Measurements from ENCODE around the gene FSTL3. TPM values are rescaled to one million over a fixed set of nuclear protein-coding genes. Genes with fewer than 3 reads are reported as not detected.
A peak's percentile ranks its signal among the peaks of the same experiment; 100 is the strongest.
"Not testable (repeated sequence)": the region's sequence is repeated elsewhere in the genome, so short reads cannot be mapped to it uniquely, and the experiment has no call there.

The FSTL3 gene
- total RNA-seq, 1 donor from 2014 or later: 47.8 TPM

- no peak for DNase-seq
Observed at GRCh38 chr19:711254-711653, 35.1 kb downstream of the FSTL3 start.

DNA sequence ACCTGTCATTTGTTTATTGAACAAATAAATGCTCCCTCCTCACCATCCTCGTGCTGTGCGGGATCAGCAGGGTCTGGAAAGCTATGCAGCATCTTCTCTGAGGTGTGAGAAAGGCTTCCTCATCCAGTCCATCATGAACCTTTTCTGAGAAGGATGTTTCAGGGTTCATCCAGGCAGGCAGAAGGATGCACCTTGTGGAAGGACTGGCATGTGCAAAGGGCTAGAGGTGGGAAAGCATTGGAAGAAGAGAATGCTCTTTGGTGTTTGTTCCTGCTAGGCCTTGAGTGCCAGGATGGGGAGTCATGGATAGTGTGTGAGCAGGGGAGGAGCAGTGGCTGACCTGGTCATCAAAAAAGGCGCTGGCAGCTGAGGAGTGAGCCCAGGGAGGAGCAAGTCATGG is 39.2 kb downstream of the FSTL3 start:
- no peak for DNase-seq

DNA sequence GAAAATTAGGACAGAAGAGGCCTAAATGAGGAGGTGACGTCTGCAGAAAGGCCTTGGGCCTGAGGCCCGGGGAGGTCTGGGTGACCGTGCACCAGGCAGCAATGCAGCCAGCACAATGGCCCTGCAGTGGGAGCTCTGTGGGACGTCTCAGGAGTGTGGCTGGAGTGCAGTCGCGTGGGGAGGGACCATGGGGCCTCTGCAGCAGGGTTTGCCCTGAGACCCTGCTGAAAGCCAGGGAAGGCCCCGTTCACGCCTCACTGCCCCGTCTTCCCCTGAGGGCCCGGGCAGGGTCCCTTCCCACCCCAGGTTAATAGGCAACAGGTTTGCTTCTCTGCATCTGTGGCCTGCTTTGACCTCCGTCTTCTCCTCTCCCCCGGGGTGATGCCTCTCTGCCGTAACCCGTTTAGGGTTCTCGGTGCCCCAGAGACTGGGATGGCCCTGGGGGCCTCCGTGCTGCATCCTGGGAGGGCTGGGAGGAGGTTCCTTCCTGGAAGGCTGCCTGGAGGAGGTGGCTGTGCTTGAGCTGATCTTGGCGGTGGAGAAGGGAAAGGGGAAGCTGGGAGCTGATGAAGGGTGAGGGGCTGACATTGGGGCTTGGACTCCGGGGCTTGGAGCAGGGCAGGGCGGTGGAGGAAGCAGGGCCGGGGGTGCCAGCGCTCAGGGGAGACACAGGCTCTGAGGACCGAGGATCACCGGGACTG is 42.2 kb downstream of the FSTL3 start:
- DNase-seq: no peak

GRCh38 chr19:718991-719512 is 42.9 kb downstream of the FSTL3 start:
- peak; percentile 60 for DNase-seq

GRCh38 chr19:719636-720344 is 43.6 kb downstream of the FSTL3 start:
- peak; percentile 60 for DNase-seq

DNA sequence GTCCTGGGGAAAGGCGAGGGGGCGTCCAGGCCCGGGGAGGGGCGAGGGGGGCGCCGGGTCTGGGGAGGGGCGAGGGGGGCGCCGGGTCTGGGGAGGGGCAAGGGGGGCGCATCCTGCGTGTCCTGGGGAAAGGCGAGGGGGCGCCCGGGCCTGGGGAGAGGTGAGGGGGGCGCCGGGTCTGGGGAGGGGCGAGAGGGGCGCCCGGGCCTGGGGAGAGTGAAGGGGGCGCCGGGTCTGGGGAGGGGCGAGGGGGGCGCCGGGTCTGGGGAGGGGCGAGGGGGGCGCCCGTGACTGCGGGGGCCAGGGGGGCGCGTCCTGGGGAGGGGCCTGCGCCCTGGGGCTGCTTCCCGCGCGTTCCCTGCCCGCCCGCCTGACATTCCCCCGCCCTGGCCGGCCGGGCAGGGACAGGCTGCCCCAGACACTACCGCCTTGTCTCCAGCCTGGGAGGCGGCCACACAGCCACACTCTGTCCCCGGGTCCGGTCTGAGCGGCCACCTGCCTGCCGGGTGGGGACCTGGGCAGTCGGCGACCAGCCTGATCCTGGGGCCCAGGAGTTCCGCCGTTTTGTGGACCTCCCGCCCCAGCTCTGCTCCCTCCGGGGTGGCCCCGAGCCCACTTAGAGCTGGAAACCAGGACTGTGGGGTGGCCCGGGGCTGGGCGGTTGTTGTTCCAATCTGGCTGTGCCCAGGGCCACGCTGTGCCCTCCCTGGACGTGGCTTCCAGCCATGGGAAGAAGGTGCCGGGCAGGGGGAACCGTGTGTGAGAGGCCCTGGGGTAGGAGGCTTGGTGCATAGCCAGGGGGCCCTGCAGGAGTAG is 44.4 kb downstream of the FSTL3 start:
- peak; percentile 37 for DNase-seq

DNA sequence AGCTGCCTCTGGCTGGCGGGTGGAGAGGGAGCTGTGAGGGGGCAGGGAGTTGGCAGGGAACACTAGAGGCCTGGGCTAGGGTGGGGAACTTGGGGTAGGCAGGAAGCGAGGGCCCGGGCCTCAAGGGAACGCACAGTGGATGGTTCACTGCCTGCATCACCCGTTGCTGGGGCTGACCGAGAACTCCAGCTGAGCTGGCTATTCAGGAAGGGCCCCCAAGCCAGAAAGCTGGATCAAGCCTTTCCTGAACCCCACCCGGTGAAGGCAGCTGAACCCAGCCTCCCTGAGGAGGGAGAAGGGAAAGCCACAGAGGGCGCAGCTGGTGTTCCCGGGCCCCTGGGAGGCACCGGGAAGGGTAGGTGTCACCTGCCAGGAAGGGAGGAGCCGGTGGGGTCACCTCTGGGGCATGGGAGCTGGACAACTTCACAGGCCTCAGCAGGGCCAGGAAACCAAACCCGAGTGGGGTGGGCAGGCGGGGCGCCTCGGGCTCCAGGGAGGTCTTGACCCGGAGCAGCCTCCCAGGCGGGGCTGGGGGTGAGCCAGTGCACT is 46.4 kb downstream of the FSTL3 start:
- DNase-seq: no peak

DNA sequence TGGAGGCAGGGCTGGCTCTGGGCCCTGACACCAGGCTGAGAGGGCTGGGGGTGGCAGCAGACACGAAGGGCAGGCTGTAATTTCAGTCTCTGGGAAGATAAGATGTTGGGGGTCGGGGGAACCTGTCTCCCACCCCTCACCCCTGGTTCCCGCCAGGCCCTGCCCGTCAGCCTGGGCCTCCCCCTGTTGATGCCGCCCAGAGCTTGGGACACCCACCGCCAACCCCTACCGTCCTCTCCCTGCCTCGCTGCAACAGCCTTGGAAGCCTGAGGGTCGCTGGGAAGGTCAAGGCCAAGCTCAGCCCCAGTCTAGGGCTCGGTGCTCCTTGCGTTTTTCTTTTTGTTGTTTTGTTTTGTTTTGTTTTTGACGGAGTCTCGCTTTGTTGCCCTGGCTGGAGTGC is 47.1 kb downstream of the FSTL3 start:
- DNase-seq: no peak

DNA sequence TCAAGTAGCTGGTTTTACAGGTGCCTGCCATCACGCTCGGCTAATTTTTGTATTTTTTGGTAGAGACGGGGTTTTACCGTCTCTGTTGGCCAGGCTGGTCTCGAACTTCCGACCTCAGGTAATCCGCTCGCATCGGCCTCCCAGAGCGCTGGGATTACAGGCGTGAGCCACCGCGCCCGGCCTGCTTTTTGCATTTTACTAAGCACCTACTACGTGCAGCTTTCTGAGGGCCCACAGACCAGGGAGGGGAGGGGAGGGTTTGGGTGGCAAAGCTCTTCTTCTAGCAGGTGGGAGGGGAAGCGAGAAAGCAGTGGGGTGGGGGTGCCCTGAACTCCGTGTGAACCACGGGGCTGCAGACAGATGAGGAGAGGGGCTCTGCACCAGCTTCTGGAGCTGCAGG is 47.5 kb downstream of the FSTL3 start:
- no peak for DNase-seq

DNA sequence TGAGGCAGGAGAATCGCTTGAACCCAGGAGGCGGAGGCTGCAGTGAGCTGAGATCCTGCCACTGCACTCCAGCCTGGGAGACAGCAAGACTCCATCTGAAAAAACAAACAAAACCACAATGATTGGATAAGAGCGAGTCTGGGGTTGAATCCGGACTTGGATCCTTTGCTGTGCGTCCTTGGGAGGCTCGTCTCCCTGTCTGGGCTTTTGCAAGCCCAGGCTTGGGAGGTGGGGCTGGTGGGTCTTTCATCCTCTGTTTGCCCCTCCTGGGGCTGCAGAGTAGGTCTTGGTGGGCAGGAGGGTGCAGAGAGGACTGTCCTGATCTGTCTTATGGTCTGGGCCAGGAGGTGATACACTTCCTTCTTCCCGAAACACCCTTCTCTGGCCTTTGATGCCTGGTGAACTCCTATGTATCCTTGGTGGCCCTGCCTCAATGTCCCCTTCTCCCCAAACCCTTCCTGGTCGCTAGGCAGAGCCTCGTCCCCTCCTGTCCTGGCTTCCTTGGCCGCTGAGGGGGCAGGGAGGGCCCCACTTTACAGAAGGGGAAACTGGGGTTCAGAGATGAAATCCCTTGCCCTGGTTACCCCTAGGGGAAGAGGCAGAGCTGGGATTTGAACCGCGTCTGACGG is 49.4 kb downstream of the FSTL3 start:
- no peak for DNase-seq

DNA sequence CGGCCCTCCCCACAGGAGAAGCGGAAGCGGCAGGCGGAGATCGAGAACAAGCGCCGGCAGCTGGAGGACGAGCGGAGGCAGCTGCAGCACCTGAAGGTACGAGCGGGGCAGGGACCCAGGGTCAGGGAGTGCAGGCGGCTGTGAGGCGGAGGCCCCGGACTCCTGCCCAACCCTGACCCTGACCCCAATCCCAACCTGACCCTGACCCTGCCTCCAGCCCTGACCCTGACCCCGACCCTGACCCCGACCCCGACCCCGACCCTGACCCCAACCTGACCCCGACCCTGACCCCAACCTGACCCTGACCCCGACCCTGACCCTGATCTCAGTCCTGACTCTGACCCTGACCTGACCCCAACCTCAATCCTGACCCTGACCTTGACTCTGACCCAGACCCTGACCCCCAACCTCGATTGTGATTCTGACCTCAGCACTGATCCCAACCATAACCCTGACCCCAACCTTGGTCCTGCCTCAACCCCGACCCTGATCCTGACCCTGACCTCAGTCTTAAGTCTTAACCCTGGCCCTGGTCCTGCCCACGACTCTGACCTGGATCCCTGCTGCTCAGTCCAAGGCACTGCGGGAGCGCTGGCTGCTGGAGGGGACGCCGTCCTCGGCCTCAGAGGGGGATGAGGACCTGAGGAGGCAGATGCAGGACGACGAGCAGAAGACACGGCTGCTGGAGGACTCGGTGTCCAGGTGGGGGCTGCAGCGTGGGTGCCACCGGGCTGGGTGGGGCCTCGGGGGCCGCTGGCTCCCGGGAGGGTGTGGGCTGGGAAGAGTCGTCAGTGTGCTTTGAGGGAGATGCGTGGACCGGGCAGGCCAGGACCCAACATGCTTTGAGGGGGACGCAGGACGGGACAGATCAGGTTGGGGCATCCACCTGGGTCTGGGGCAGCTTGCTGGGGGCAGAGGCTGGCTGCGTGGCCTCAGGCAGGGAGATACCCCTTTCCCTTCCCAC is 51.1 kb downstream of the FSTL3 start:
- no peak for DNase-seq

DNA sequence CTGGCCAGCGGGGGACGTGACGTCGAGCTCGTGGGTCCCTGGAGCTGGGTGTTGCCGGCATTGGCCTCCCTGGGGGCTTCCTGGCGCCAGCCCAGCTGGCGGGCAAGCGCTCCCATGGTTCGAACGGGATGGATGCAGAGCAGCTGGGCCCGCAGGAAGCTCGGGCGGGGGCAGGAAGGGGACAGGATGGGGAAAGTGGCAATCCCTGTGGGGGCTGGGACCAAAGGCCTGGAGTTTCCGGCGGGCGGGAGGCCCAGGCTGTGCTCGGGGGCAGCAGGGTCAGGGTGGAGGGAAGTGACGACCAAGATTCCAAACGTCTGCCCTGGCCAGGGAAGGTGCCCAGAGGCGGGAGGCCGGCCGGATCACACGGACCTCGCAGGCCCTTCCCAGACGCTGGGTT is 51.8 kb downstream of the FSTL3 start:
- peak; percentile 62 for DNase-seq

DNA sequence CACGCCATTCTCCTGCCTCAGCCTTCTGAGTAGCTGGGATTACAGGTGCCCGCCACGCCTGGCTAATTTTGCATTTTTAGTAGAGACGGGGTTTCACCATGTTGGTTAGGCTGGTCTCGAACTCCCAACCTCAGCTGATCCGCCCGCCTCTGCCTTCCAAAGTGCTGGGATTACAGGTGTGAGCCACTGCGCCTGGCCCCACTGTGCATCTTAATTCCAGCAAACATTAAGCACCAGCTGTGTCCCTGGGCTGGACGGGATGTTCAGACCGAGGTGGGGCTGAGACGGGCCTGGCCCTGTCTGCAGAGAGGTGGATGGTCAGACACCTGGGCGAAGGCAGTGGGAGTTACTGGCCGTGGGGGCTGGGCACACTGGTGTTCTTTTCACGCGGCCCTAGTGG is 53.4 kb downstream of the FSTL3 start:
- not testable (repeated sequence) for DNase-seq

DNA sequence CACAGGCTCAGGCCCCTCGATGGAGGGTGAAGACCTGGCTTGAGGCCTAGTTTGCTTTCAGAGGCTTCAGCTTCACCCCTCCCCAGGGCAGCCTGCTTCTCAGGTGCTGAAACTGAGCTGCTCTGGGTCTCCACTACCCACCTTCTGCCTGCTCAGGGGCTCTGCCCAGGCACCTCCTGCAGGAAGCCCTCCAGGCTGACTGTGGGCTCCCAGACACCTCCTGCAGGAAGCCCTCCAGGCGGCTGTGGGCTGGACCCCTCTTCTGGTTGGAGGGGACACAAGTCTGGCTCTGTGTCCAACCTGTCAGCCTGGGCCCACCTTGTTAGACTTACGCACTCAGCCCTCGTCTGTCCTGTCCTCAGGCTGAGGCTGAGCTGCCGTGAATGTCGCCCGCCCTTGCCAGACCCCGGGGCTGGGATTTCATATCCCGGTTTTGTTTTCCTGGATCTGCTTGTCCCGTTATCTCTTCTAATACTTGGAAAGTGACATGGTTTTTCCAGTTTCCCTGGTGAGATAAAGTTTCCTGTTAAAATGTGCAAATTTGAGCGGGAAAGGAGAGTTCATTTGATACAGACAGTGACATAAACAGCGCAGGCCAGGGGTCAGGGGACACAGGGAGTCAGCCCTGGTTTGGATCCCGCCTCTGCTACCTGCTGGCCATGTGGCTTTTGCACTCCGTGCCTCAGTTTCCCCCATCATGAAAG is 53.9 kb downstream of the FSTL3 start:
- DNase-seq: no peak

- DNase-seq: no peak
Observed at GRCh38 chr19:731000-731399, 54.8 kb downstream of the FSTL3 start.

- no peak for DNase-seq
Observed at GRCh38 chr19:732148-733069, 56.2 kb downstream of the FSTL3 start.

Data from tongue (tissue), 2 donors.